ENCODE results near the gene KDM2B. TPM values are rescaled to one million over a fixed set of nuclear protein-coding genes. Genes with fewer than 3 reads are reported as not detected.

The KDM2B gene
- total and polyA plus RNA-seq, 10 of the 15 experiments (the other 5 are each of a cell fraction or from before 2014, with no cell fraction given) = 13.6 to 124 (median 40.4) TPM

DNA sequence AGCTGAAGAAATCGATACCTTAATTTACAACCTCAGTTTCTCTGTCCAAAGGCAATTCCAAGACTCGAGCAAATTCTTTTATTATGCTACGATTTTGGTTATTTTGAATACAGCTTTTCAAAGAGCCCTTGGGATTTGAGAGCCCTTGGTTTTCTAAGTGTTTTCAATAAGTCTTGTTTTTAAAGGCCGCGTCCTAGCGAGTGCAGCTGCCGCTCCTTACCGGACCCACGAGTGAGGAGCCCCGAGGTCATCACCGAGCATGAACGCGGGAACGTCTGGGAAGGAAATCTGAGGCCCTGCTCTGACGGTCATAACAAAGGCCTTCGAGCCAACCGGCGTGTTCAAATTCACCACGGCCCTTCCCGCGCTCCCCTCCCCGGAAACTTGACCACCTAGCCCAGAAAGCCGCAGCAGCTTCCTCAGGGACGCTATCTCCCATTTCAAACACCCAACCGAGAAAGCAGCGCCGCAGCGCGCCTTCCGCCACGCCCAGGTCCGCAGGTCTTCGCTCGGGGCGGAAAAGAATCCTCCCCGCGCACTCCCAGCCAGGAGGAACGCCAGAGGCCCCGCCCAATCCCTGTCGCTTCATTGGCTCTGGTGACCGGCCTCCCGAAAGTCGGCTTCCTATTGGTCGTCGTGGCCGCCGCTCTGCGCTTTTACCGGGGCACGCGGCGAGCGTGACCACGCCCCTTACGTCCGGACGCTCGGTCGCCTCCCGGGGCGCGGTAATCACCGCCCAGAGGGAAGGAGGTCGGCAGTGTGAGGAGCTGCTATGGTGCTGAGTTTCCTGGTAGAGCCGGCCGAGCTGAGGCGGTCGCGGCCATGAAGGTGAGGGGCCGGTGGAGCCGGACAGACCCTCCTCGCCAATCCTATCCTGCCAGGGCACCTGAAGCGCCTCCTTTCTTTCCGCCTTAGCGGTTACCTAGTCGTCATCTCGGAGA lies 181.2 kb downstream of the KDM2B start, which contains the start of gene RNF34 (continued):
- TF ChIP-seq RCOR1 (conservative IDR thresholded peaks at IDR 0.05; ENCODE audit: low read depth, low read length) = 0 out of 2 replicates have a peak, but pooled peaks have one; percentile 62
- TF ChIP-seq, protein P1, sequence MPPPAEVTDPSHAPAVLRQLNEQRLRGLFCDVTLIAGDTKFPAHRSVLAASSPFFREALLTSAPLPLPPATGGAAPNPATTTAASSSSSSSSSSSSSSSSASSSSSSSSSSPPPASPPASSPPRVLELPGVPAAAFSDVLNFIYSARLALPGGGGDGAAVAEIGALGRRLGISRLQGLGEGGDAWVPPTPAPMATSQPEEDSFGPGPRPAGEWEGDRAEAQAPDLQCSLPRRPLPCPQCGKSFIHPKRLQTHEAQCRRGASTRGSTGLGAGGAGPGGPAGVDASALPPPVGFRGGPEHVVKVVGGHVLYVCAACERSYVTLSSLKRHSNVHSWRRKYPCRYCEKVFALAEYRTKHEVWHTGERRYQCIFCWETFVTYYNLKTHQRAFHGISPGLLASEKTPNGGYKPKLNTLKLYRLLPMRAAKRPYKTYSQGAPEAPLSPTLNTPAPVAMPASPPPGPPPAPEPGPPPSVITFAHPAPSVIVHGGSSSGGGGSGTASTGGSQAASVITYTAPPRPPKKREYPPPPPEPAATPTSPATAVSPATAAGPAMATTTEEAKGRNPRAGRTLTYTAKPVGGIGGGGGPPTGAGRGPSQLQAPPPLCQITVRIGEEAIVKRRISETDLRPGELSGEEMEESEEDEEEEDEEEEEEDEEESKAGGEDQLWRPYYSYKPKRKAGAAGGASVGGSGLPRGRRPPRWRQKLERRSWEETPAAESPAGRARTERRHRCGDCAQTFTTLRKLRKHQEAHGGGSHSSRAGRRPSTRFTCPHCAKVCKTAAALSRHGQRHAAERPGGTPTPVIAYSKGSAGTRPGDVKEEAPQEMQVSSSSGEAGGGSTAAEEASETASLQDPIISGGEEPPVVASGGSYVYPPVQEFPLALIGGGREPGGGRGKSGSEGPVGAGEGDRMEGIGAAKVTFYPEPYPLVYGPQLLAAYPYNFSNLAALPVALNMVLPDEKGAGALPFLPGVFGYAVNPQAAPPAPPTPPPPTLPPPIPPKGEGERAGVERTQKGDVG (CRISPR knock-in tag; IDR thresholded peaks at IDR 0.05) = no peak
- no peak for TF ChIP-seq ZNF622 (IDR thresholded peaks at IDR 0.05)
- TF ChIP-seq, protein P2, sequence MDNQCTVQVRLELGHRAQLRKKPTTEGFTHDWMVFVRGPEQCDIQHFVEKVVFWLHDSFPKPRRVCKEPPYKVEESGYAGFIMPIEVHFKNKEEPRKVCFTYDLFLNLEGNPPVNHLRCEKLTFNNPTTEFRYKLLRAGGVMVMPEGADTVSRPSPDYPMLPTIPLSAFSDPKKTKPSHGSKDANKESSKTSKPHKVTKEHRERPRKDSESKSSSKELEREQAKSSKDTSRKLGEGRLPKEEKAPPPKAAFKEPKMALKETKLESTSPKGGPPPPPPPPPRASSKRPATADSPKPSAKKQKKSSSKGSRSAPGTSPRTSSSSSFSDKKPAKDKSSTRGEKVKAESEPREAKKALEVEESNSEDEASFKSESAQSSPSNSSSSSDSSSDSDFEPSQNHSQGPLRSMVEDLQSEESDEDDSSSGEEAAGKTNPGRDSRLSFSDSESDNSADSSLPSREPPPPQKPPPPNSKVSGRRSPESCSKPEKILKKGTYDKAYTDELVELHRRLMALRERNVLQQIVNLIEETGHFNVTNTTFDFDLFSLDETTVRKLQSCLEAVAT (IDR thresholded peaks at IDR 0.05) = no peak
- TF ChIP-seq PML (IDR thresholded peaks at IDR 0.05; ENCODE audit: low read length) = peak; percentile 98
- TF ChIP-seq NBN (IDR thresholded peaks at IDR 0.05) = peak; percentile 58; the same call in 1 of the 2 replicates
- TF ChIP-seq IRF4 (IDR thresholded peaks at IDR 0.05; ENCODE audit: low read depth, low read length) = no peak
- TF ChIP-seq, protein P3, sequence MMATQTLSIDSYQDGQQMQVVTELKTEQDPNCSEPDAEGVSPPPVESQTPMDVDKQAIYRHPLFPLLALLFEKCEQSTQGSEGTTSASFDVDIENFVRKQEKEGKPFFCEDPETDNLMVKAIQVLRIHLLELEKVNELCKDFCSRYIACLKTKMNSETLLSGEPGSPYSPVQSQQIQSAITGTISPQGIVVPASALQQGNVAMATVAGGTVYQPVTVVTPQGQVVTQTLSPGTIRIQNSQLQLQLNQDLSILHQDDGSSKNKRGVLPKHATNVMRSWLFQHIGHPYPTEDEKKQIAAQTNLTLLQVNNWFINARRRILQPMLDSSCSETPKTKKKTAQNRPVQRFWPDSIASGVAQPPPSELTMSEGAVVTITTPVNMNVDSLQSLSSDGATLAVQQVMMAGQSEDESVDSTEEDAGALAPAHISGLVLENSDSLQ (IDR thresholded peaks at IDR 0.05) = peak; percentile 100
- no peak for TF ChIP-seq SREBF2 (IDR thresholded peaks at IDR 0.05; ENCODE audit: low read length)
- TF ChIP-seq, protein P4, sequence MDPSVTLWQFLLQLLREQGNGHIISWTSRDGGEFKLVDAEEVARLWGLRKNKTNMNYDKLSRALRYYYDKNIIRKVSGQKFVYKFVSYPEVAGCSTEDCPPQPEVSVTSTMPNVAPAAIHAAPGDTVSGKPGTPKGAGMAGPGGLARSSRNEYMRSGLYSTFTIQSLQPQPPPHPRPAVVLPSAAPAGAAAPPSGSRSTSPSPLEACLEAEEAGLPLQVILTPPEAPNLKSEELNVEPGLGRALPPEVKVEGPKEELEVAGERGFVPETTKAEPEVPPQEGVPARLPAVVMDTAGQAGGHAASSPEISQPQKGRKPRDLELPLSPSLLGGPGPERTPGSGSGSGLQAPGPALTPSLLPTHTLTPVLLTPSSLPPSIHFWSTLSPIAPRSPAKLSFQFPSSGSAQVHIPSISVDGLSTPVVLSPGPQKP (IDR thresholded peaks at IDR 0.05; ENCODE audit: low read depth, low read length) = peak; percentile 13; the same call in 1 of the 2 replicates
- TF ChIP-seq, protein P5, sequence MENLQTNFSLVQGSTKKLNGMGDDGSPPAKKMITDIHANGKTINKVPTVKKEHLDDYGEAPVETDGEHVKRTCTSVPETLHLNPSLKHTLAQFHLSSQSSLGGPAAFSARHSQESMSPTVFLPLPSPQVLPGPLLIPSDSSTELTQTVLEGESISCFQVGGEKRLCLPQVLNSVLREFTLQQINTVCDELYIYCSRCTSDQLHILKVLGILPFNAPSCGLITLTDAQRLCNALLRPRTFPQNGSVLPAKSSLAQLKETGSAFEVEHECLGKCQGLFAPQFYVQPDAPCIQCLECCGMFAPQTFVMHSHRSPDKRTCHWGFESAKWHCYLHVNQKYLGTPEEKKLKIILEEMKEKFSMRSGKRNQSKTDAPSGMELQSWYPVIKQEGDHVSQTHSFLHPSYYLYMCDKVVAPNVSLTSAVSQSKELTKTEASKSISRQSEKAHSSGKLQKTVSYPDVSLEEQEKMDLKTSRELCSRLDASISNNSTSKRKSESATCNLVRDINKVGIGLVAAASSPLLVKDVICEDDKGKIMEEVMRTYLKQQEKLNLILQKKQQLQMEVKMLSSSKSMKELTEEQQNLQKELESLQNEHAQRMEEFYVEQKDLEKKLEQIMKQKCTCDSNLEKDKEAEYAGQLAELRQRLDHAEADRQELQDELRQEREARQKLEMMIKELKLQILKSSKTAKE (IDR thresholded peaks at IDR 0.05; ENCODE audit: low read depth, poor library complexity, severe bottlenecking) = peak; percentile 27
- TF ChIP-seq EP300 (IDR thresholded peaks at IDR 0.05; ENCODE audit: borderline replicate concordance in 1 of 2, control insufficient read depth in 1 of 2, low read depth in 2 of 2, low read length in 2 of 2) = no peak
- TF ChIP-seq SMARCA5 (IDR thresholded peaks at IDR 0.05) = no peak; the same call in none of the 2 replicates
- no peak for TF ChIP-seq PAX8 (IDR thresholded peaks at IDR 0.05)
- TF ChIP-seq, protein P6, sequence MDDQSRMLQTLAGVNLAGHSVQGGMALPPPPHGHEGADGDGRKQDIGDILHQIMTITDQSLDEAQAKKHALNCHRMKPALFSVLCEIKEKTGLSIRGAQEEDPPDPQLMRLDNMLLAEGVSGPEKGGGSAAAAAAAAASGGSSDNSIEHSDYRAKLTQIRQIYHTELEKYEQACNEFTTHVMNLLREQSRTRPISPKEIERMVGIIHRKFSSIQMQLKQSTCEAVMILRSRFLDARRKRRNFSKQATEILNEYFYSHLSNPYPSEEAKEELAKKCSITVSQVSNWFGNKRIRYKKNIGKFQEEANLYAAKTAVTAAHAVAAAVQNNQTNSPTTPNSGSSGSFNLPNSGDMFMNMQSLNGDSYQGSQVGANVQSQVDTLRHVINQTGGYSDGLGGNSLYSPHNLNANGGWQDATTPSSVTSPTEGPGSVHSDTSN (IDR thresholded peaks at IDR 0.05; ENCODE audit: insufficient replicate concordance, low read depth, low read length) = peak; percentile 99
- TF ChIP-seq KAT2A (conservative IDR thresholded peaks at IDR 0.05; ENCODE audit: control insufficient read depth, low read depth, low read length) = no peak

Data from GM12878 (cell line).